Pons (tissue), 1 donor: ENCODE data around the gene PYY.

Experiments used
- DNase-seq: peaks from one replicate; pipeline ENCODE4 v3.0.0-alpha.2; 2016; ENCODE audit warnings: low spot score

PYY gene

DNA sequence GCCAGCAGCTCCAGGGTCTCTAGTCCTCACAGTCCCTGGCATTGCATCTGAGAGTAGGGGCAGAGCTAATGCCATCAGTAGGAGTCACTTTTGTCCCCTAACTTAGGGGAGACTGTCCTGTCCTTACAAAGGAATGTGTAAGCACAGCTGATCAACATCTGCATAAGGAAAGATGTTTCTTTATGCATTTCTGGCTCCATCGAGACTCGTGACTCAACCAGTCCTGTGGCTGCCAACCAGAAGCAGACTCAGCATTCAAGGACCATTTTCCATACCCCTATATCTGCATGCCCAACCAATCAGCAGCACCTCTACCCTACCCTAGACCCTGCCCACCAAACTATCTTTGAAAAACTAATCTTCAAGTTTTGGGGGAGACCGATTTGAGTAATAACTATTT is 38.2 kb downstream of the PYY start:
- DNase-seq = no peak

DNA sequence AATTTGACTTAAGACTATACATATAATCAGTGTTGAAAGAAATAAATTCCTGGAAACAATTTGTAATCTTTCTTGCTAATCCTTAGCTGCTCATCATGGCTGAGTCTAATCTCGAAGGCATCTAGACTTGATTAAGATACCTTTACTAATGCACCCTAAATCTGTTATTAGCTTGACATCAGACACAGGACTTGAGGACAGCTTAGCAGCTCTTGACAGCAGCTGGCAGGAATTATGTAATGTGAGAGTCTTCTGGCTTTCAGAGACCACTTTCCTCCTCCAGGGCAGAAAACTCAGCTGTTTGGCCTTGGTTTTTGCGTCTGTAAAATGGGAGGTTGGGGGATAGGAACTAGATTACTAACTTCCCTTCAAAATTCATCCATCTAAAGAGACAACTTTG is 39.3 kb downstream of the PYY start:
- no peak for DNase-seq

DNA sequence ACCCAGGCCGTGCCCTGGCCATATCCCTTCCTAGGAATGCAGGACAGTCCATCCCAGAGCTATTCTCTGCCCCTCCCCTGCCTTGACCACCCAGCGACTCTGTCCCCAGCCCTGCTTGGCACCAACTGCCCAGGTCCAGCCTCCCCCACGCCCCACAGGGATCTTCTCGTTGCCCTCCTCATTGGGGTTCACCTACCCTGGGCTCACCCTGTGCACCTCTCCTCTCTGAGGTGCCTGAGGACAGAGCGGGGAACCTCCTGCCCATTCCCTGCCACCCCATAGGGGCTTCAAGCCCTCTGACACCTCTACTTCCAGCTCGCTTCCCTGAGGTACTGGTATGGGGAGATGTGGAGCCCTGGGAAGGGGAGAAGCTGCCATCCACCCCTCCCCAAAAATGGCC is 40.2 kb downstream of the PYY start:
- DNase-seq = no peak

DNA sequence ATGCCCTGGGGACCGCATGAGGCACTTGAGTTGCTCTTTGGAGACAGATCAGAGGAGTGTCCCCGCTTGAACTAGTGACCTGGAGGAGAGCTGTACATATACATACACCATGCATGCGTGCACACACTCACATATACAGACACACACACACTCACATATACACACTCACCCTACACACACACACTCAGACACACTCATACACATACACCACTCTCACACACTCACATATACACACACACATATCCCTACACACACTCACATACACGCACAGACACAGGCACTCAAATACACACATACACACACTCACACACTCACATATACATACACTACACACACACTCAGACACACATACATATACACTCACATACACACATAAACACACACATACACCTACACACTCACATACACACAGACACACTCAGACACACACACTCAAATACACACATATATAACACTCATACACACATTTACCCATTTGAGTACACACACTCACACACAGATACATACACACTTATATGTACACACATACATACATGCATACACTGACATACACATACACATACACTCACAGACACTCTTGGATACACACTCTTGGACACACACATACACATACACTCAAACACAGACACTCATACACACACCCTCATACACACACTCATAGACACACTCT is 41.0 kb downstream of the PYY start:
- DNase-seq = no peak

DNA sequence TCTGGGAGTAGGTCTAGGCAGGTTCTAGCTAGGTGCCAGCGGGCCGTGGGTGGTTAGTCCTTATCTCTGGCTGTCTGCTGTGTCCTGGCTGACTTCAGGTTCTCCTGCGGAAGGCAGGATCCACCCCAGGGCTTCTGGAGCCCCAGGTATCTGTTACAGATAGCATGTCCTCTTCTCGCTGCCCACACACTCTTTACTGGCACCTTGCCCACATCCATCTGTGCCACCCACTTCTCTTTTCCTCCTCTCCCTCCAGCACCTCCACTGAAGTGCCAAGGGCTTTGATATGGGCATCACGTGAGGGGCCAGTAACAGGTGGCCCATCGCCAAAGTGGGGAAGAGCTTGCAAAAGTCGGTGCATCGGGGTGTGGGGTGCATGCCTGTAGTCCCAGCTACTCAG is 41.8 kb downstream of the PYY start:
- DNase-seq = no peak

DNA sequence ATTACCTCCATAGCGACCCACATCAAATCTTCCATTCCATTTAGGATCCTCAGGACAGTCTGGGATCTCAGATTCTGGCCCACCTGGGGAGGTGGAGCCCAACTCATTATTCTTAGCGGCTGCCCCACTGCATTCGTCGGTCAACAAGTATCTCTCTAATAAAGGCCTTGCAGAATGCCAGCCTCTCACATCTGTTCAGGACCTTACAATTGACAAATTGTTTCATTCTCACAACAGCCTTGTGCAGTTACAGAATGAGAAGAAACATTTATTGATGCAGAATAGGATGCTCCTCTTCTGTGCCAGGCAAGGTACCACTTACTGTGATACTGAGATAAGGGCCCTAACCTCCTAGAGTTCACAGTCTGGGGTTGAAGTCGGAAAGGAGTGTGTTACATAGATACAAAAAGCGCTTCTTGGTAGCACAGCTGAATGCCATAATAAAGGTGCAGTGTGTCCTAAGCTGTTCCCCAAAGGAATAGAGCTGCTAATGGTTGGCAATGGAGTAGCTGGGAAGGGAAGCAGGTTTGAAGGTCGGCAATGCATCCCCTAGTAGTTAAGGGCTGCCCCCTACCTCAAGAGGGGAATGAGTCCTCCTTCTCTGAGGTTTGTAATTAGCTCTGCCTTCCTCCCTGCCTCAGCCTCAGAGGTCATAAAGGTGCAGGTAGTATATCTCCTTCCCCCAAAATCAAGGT is 44.1 kb downstream of the PYY start:
- DNase-seq = peak; percentile 95

DNA sequence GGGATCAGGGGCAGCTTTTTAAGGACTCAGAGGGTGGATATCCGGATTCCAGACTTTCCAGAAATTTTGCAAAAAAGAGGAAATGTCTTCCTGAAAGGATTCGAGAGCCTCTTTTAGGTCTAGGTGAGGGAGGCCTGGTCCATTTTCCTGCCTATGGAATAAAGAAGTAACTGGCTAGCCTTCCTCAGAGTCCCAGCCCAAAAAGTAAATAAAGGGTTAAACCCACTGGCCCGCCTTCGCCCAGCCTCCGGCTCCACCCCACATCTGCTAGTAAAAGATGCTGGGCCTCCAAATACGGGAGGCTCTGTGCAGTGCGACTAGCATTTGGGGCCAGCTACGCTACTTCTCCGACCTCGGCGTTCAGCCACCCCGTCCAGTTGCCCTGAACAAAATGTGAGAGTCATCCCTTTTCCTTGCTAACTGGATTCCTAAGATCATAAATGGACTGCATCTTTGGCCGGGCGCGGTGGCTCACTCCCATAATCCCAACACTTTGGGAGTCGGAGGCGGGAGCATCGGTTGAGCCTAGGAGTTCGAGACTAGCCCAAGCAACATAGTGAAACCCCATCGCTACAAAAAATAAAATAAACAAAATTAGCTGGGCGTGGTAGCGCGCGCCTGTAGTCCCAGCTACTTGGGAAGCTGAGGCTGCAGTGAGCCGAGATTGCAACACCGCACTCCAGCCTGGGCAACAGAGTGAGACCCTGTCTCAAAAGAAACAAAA is 45.6 kb downstream of the PYY start:
- DNase-seq = peak; percentile 94

DNA sequence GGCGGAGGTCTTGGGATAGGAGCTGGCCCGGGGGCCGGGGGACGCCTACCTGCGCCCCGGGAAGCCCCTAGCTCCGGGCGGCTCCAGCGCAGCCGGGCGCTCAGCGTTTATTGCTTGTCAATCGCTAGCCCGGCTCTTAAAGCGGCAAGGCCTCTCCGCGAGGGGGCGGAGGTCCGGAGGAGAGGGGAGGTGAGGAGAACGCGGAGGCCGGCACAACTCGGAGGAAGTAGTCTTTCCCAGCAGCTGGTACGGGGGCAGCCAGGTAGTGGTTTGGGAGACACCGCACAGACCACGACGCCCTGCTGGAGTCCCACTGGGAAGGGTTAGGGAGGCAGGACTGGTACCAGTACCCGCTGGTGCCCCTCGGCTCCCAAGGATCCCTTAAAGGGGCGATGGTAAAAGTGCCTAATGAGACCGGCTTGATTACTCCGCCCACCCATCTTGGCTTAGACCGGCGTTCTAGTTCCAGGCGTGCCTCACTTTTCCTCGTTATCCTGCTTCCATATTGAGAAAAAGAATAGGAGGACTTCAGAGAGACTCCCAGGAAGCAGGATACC is 46.2 kb downstream of the PYY start, which contains the start of gene MPP2:
MPP2 (minus strand) TSS at position 112 of the 557 bp plus-strand sequence. CDS start 3,076 bp downstream, outside the sequence.
- peak; percentile 86 for DNase-seq

DNA sequence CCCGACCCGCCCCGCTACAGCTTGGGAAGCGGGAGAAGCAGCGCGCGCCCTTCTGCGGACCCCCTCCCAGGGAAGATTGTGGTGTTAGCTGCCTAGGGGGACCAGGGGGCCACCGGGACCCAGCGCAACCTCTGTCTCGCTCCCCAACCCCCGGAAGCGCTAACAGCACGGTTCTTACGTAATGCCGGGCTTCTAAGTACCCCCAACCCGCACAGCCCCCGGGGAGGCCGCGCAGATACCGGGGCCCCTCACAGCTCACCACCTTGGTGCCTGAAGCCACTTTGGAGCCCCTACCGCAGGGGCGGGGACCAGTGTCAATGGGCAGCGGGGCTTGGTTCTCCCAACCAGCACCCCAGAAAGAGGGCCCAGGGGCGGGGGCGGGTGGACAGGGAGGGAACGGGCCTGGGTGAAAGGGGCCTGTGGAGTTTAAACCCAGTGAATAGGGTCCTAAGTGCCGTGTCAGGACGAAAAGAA is 46.8 kb downstream of the PYY start:
- no peak for DNase-seq

DNA sequence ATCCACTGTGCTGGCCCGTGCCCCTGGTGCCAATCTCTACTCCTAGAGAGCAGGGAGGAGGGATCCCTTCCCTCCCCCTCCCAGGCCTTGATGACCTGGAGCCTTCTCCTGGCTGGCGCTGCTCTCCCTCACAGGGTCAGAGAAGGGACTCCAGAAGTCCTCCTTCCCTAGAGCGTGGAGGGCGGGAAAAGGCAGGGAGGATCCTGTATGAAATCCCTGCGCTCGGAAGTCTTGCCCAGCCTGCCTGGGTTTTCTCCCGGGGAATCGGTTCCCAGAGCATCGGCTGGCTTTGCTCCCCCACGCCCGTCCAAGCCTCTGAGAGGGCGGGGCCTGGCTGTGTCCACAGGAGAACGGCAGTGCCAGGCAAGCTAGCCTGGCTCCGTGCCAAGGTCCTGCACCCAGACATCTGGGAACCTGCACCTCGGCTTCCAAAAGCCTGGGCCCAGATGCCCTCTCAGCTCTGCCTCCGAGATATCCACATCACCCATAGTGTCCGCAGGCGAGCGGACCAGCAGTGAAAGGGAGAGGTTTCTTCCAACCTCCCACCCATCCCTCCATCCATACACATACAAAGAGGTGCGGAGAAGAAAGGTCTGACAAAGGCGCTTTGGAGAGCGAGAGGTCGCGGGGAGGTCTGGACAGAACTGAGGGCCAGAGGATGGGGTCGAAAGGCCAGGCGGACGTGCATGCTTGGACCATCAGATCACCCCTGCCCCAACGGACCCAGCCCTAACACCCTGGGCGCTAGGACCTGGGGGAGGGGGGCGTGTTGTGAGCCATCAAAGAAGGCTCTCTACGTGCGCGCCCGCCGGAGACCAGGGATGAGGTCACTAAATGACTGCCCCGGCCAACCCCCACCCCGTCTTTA is 47.5 kb downstream of the PYY start:
- peak; percentile 89 for DNase-seq

DNA sequence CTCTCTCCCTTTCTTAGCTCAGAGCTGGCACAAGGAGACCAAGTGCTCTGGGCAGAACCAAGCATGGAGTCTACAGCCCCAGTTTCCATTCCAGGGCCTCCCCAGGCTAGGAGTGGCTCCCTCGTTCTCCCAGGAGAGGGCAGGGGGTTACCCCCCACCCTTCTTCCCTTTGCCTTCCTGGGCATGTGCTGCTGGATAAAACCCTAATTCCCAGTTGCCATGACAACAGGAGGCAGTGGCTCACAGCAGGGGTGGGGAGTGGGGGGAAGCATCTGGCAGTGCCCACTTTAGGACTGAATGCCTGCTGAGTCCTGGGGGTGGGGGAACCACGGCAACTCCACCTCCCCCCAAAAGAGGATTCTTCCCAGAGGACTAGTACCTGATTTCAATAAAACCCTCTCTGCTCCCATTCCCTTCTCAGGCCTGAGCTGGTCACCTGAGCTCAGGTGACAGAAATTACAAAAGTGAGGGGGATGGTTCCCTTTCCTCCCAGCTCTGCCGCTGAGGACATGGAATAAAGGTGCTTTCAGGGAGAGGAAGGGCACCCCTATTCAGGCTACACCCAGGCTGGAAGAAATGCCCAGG is 48.2 kb downstream of the PYY start:
- no peak for DNase-seq
